ENCODE measurements around the gene CALM3. TPM values are rescaled to one million over a fixed set of nuclear protein-coding genes. Genes with fewer than 3 reads are reported as not detected.

CALM3 gene
- total and polyA plus RNA-seq, 2 of the 13 experiments (the other 11 are each of a cell fraction or from before 2014, with no cell fraction given), result 239 to 258 TPM

DNA sequence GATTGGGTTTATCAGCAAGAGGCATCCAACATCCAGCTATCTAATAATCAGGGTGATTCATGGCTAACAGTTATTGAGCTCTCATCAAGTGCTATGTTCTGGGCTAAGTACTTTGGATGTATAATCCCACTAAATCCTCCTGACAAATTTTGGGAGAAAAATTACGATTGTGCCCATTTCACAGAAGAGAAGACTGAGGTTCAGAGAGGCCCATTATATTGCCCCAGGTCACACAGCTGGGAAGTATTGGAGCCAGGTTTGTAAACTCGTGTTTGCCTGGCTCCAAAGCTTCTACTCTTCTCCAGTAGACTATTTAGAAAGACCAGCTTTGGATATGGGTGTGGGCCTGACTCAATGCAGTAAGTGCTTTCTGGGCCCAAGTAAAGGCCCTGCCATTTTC is 20.9 kb upstream of the CALM3 start:
- no TSS peak for BruUV-seq (replicated peaks)
- H3K27me3 ChIP-seq (ENCODE audit: control insufficient read depth in 1 of 2, insufficient read depth in 2 of 2, low read length in 2 of 2), result peaks cover 0 to 2% of the 10 kb centered on the region in 2 experiments; a peak in 1 of 5 replicates
- no peak for ATAC-seq
- TF ChIP-seq CREB1 (IDR thresholded peaks at IDR 0.05) (no peak), CREB1 (CRISPR knock-in tag; IDR thresholded peaks at IDR 0.05) (no peak), ZNF629 (CRISPR knock-in tag; conservative IDR thresholded peaks at IDR 0.05) (peak; percentile 79)
- intact Hi-C loops (cut with micrococcal nuclease; ENCODE audit: unreplicated experiment) (no loop called here), in situ Hi-C loops (cut with HindIII; ENCODE audit: extremely low pct_ligation_motif_present, low pct_unique_long_range_greater_than_20kb) (no loop called here)
- ChIA-PET CTCF (ENCODE audit: low intra/inter-chr PET ratio, low total read pairs) (no interaction called here), POLR2A (no interaction called here)
- H3K27ac ChIP-seq (ENCODE audit: extremely low read length, insufficient read depth, low read length), result no peak overlapping the region
- no peak overlapping the region for H3K9ac ChIP-seq (ENCODE audit: insufficient read depth, low read depth, low read length)
- 13% methylated on average over 2 of the region's 2 CpGs for WGBS (ENCODE audit: low lambda C conversion rate)
- no peak overlapping the region for H3K4me3 ChIP-seq (replicated peaks in 1 of 3; ENCODE audit: insufficient read depth in 1 of 3, low read depth in 2 of 3, low read length in 3 of 3)
- no peaks in the 10 kb centered on the region for H3K9me3 ChIP-seq (ENCODE audit: low read length)
- H2AFZ ChIP-seq (ENCODE audit: low read length), result no peak overlapping the region
- no peaks in the 10 kb centered on the region for H4K20me1 ChIP-seq (ENCODE audit: insufficient read depth, low read length)
- H3K4me1 ChIP-seq (ENCODE audit: insufficient read depth, low read length), result no peaks in the 10 kb centered on the region
- no peaks in the 10 kb centered on the region for H3K36me3 ChIP-seq (replicated peaks in 1 of 2; ENCODE audit: control insufficient read depth in 1 of 2, insufficient read depth in 2 of 2, low read length in 2 of 2)
- H3K79me2 ChIP-seq (ENCODE audit: insufficient read depth, low read length), result no peaks in the 10 kb centered on the region
- DNase-seq (ENCODE audit: low spot score), result no peak
- FAIRE-seq, result no peak
- no peak overlapping the region for H3K4me2 ChIP-seq (ENCODE audit: low read depth, low read length)

DNA sequence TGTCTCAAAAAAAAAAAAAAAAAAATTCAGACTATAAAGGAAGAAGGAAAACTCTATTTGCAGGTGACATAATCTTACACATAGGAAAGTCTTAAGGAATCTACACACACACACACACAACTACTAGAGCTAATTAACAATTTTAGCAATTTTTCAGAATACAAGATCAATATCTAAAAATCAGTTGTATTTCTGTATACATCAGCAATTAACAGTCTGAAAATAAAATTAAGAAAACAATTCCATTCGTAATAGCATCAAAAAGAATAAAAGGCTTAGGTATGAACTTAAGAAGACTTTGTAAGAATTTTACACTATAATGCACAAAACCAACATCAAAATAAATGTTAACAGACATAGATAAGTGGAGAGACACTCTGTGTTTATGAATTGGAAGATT is 15.6 kb upstream of the CALM3 start:
- H4K20me1 ChIP-seq (ENCODE audit: insufficient read depth, low read length), result no peaks in the 10 kb centered on the region
- no peaks in the 10 kb centered on the region for H3K27me3 ChIP-seq (ENCODE audit: control insufficient read depth in 1 of 2, insufficient read depth in 2 of 2, low read length in 2 of 2)
- no peak overlapping the region for H3K27ac ChIP-seq (ENCODE audit: extremely low read length, insufficient read depth, low read length)
- TF ChIP-seq CREM (IDR thresholded peaks at IDR 0.05) (no peak), CREM (CRISPR knock-in tag; IDR thresholded peaks at IDR 0.05) (no peak), MAFK (conservative IDR thresholded peaks at IDR 0.05 in 1 of 2, IDR thresholded peaks at IDR 0.05 in 1 of 2; ENCODE audit: low read length in 2 of 2) (peak; percentile 11 to 43; a peak in 2 of 4 replicates), MYNN (CRISPR knock-in tag; IDR thresholded peaks at IDR 0.05; ENCODE audit: low read depth) (no peak), MAFF (IDR thresholded peaks at IDR 0.05; ENCODE audit: low read depth, low read length) (peak; percentile 26; the same call in 1 of the 2 replicates)
- H3K4me1 ChIP-seq (ENCODE audit: insufficient read depth, low read length), result no peaks in the 10 kb centered on the region
- FAIRE-seq, result no peak
- no peak for ATAC-seq
- POLR2A ChIA-PET, result no interaction called here
- 40% methylated on average over 1 of the region's 1 CpG for WGBS (ENCODE audit: low lambda C conversion rate)
- no peak overlapping the region for H3K4me3 ChIP-seq (replicated peaks in 1 of 3; ENCODE audit: insufficient read depth in 1 of 3, low read depth in 2 of 3, low read length in 3 of 3)
- no peak overlapping the region for H2AFZ ChIP-seq (ENCODE audit: low read length)
- no TSS peak for BruUV-seq (replicated peaks)
- no peaks in the 10 kb centered on the region for H3K36me3 ChIP-seq (replicated peaks in 1 of 2; ENCODE audit: control insufficient read depth in 1 of 2, insufficient read depth in 2 of 2, low read length in 2 of 2)
- H3K9ac ChIP-seq (ENCODE audit: insufficient read depth, low read depth, low read length), result no peak overlapping the region
- intact Hi-C loops (cut with micrococcal nuclease; ENCODE audit: unreplicated experiment) (no loop called here), in situ Hi-C loops (cut with HindIII; ENCODE audit: extremely low pct_ligation_motif_present, low pct_unique_long_range_greater_than_20kb) (no loop called here)
- no peak for DNase-seq (ENCODE audit: low spot score)
- no peaks in the 10 kb centered on the region for H3K79me2 ChIP-seq (ENCODE audit: insufficient read depth, low read length)
- no peaks in the 10 kb centered on the region for H3K9me3 ChIP-seq (ENCODE audit: low read length)
- CTCF ChIA-PET (ENCODE audit: low intra/inter-chr PET ratio, low total read pairs), result no interaction called here
- no peak overlapping the region for H3K4me2 ChIP-seq (ENCODE audit: low read depth, low read length)

All from HepG2 (cell line).